ENCODE data around the gene RBM44. TPM values are rescaled to one million over a fixed set of nuclear protein-coding genes. Genes with fewer than 3 reads are reported as not detected.
"Not testable (repeated sequence)": the region's sequence is repeated elsewhere in the genome, so short reads cannot be mapped to it uniquely, and the experiment has no call there.

RBM44 gene
- total RNA-seq, 4 donors from 2014 or later: 0.45 to 1.4 (median 0.93) TPM

DNA sequence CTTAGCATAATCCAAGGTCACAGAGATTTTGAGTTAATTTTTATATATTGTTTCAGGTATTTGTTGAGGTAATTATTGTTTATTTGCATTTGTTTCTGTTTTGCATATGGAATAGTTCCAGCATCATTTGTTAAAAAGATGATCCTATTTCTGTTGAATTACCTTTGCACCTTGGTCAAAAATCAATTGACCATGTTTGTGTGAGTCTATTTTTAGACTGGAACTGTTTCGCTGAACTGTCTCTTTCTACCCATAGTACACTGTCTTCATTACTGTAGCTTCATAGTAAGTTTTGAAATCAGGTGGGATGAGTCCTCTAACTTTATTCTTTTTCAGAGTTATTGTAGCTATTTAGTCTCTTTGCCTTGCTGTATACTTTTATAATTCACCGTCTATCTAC lies 31.9 kb downstream of the RBM44 start:
- H3K4me3 ChIP-seq: no peak overlapping the region
- no peak for TF ChIP-seq EP300 (IDR thresholded peaks at IDR 0.05)
- TF ChIP-seq POLR2AphosphoS5 (IDR thresholded peaks at IDR 0.05): no peak
- TF ChIP-seq POLR2A (IDR thresholded peaks at IDR 0.05): no peak
- TF ChIP-seq, protein P1, sequence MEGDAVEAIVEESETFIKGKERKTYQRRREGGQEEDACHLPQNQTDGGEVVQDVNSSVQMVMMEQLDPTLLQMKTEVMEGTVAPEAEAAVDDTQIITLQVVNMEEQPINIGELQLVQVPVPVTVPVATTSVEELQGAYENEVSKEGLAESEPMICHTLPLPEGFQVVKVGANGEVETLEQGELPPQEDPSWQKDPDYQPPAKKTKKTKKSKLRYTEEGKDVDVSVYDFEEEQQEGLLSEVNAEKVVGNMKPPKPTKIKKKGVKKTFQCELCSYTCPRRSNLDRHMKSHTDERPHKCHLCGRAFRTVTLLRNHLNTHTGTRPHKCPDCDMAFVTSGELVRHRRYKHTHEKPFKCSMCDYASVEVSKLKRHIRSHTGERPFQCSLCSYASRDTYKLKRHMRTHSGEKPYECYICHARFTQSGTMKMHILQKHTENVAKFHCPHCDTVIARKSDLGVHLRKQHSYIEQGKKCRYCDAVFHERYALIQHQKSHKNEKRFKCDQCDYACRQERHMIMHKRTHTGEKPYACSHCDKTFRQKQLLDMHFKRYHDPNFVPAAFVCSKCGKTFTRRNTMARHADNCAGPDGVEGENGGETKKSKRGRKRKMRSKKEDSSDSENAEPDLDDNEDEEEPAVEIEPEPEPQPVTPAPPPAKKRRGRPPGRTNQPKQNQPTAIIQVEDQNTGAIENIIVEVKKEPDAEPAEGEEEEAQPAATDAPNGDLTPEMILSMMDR (IDR thresholded peaks at IDR 0.05): no peak
- ATAC-seq: no peak
- no peak overlapping the region for H3K27ac ChIP-seq
- no peaks in the 10 kb centered on the region for H3K9me3 ChIP-seq
- 88 to 100% methylated on average over 2 of the region's 2 CpGs for WGBS, 2 donors (ENCODE audit: low coverage in 1 of 2)
- H3K4me1 ChIP-seq: no peaks in the 10 kb centered on the region
- no peaks in the 10 kb centered on the region for H3K36me3 ChIP-seq
- no peaks in the 10 kb centered on the region for H3K27me3 ChIP-seq

DNA sequence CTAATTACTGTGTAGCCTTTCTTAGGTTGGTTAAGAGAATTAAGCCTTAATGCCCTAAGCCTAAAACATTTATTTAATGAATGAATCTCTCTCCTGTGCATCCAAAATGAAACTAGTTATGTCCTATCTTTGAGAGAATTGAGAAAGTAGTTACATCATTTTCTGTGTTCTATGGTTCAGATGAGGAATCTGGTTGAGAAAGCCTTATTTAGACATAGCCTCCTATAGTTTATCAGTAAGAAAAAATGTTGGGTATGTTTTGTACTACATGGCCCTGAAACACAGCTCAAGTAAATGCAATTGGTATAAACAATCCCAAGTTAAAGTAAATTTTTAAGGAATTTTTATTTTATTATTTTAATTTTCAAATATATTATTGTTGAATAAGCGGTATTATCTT lies 35.0 kb downstream of the RBM44 start:
- 92 to 96% methylated on average over 1 of the region's 1 CpG for WGBS, 2 donors (ENCODE audit: low coverage in 1 of 2)
- Histone ChIP-seq H3K4me3 (no peak overlapping the region), H3K36me3 (no peaks in the 10 kb centered on the region), H3K27me3 (no peaks in the 10 kb centered on the region), H3K9me3 (no peaks in the 10 kb centered on the region), H3K4me1 (no peaks in the 10 kb centered on the region), H3K27ac (no peak overlapping the region)
- TF ChIP-seq, protein P1 (IDR thresholded peaks at IDR 0.05): no peak
- no peak for TF ChIP-seq POLR2AphosphoS5 (IDR thresholded peaks at IDR 0.05)
- ATAC-seq: no peak

DNA sequence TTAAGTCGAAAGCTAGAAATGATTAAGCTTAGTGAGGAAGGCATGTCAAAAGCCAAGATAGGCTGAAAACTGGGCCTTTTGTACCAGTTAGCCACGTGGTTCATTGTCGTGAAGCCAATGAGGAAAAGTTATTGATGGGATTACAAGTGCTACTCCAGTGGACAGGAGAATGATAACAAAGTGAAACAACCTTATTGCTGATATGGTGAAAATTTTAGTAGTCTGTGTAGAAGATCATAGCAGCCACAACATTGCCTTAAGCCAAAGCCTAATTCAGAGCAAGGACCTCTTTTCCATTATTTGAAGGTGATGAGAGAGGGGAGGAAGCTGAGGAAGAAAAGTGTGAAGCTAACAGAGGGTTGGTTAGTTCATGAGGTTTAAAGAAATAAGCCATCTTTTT lies 36.8 kb downstream of the RBM44 start:
- Histone ChIP-seq H3K27ac (no peak overlapping the region), H3K4me3 (no peak overlapping the region), H3K9me3 (no peaks in the 10 kb centered on the region), H3K36me3 (no peaks in the 10 kb centered on the region), H3K27me3 (no peaks in the 10 kb centered on the region), H3K4me1 (no peaks in the 10 kb centered on the region)
- ATAC-seq: no peak
- no peak for TF ChIP-seq POLR2A (IDR thresholded peaks at IDR 0.05)
- TF ChIP-seq, protein P1 (IDR thresholded peaks at IDR 0.05): no peak
- TF ChIP-seq EP300 (IDR thresholded peaks at IDR 0.05): no peak
- TF ChIP-seq POLR2AphosphoS5 (IDR thresholded peaks at IDR 0.05): no peak
- WGBS, 2 donors (ENCODE audit: low coverage in 1 of 2): 25 to 78% methylated on average over 2 to 3 of the region's 3 CpGs

GRCh38 chr2:237841051-237841450 lies 42.5 kb downstream of the RBM44 start:
- H3K4me1 ChIP-seq: no peaks in the 10 kb centered on the region
- no peak overlapping the region for H3K4me3 ChIP-seq
- no peaks in the 10 kb centered on the region for H3K27me3 ChIP-seq
- no peak for ATAC-seq
- no peaks in the 10 kb centered on the region for H3K9me3 ChIP-seq
- WGBS, 2 donors (ENCODE audit: low coverage in 1 of 2): 66 to 70% methylated on average over 4 of the region's 4 CpGs
- TF ChIP-seq POLR2A (IDR thresholded peaks at IDR 0.05) (no peak), POLR2AphosphoS5 (IDR thresholded peaks at IDR 0.05) (no peak), EP300 (IDR thresholded peaks at IDR 0.05) (no peak)
- H3K27ac ChIP-seq: no peak overlapping the region
- H3K36me3 ChIP-seq: no peaks in the 10 kb centered on the region

DNA sequence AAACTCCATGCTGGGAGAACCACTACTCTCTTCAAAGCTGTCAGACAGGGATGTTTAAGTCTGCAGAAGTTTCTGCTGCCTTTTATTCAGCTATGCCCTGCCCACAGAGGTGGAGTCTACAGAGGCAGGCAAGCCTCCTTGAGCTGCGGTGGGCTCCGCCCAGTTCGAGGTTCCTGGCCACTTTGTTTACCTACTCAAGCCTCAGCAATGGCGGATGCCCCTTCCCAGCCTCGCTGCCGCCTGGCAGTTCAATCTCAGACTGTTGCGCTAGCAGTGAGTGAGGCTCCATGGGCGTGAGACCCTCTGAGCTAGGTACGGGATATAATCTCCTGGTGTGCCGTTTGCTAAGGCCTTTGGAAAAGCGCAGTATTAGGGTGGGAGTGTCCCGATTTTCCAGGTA lies 50.4 kb downstream of the RBM44 start:
- H3K9me3 ChIP-seq, H3K36me3 ChIP-seq: not testable (repeated sequence)

GRCh38 chr2:237854295-237854694 lies 55.7 kb downstream of the RBM44 start:
- peaks cover 3 to 14% (median 7%) of the 10 kb centered on the region in 3 donors for H3K4me1 ChIP-seq
- H3K27me3 ChIP-seq: peaks cover 5% of the 10 kb centered on the region
- H3K9me3 ChIP-seq: peaks cover 0 to under 1% (median 0%) of the 10 kb centered on the region in 3 donors
- no peak for TF ChIP-seq POLR2AphosphoS5 (IDR thresholded peaks at IDR 0.05)
- no peak for TF ChIP-seq EP300 (IDR thresholded peaks at IDR 0.05)
- TF ChIP-seq, protein P1 (IDR thresholded peaks at IDR 0.05): no peak
- TF ChIP-seq POLR2A (IDR thresholded peaks at IDR 0.05): no peak
- H3K4me3 ChIP-seq: no peak overlapping the region
- H3K27ac ChIP-seq: no peak overlapping the region
- no peaks in the 10 kb centered on the region for H3K36me3 ChIP-seq
- 83 to 89% methylated on average over 3 of the region's 3 CpGs for WGBS, 2 donors (ENCODE audit: low coverage in 1 of 2)
- ATAC-seq: no peak

More for the DNA sequence above, 50.4 kb downstream of the RBM44 start:
- WGBS, 2 donors (ENCODE audit: low coverage in 1 of 2): no CpG with 5 or more reads among the region's 12 CpGs
- H3K4me3 ChIP-seq, H3K27ac ChIP-seq, H3K27me3 ChIP-seq, ATAC-seq, H3K4me1 ChIP-seq: not testable (repeated sequence)
